Endothelial cell (in vitro differentiated cells): ENCODE data around the gene EIF2S1. TPM values are rescaled to one million over a fixed set of nuclear protein-coding genes. Genes with fewer than 3 reads are reported as not detected.

Experiments
- DNase-seq: peaks from one replicate; pipeline ENCODE4 v3.0.0; 2021; ENCODE audit warnings: low spot score
- H3K27ac Mint-ChIP-seq: one replicate; pipeline ENCODE4 v1.8.0; 2021; ENCODE audit warnings: mixed read lengths, inconsistent platforms; ENCODE audit not compliant: unreplicated experiment
- H3K27me3 Mint-ChIP-seq: one replicate; pipeline ENCODE4 v1.8.0; 2021; ENCODE audit warnings: mild to moderate bottlenecking, moderate library complexity, mixed read lengths, inconsistent platforms; ENCODE audit not compliant: unreplicated experiment
- H3K36me3 Mint-ChIP-seq: one replicate; pipeline ENCODE4 v1.8.0; 2021; ENCODE audit warnings: mild to moderate bottlenecking, low read depth, mixed read lengths, inconsistent platforms; ENCODE audit not compliant: unreplicated experiment
- H3K4me1 Mint-ChIP-seq: one replicate; pipeline ENCODE4 v1.8.0; 2021; ENCODE audit warnings: mild to moderate bottlenecking, mixed read lengths, inconsistent platforms; ENCODE audit not compliant: unreplicated experiment
- H3K4me3 Mint-ChIP-seq: one replicate; pipeline ENCODE4 v1.8.0; 2021; ENCODE audit warnings: mild to moderate bottlenecking, mixed read lengths, inconsistent platforms; ENCODE audit not compliant: unreplicated experiment
- H3K9me3 Mint-ChIP-seq: one replicate; pipeline ENCODE4 v1.8.0; 2021; ENCODE audit warnings: mixed read lengths, inconsistent platforms; ENCODE audit not compliant: unreplicated experiment
- total RNA-seq: library from RNA; stranded (reverse); fragmentation: NEBNext Ultra II Directional; extraction: Animal tissue kit (Norgen Biotek cat#: 25700); gene quantifications from one replicate; pipeline ENCODE4 v1.2.1, GENCODE V29; 2021; ENCODE audit not compliant: unreplicated experiment
- TF ChIP-seq, protein P1 (sequence below): fragments of 200-600 bp; sonication (generic); IDR thresholded peaks from one replicate; pipeline ENCODE4 v1.5.0; 2021; ENCODE audit warnings: antibody characterized with exemption; ENCODE audit not compliant: unreplicated experiment

The EIF2S1 gene
- total RNA-seq, 1 donor from 2014 or later: 74.2 TPM

GRCh38 chr14:67371247-67372148 lies 11.4 kb downstream of the EIF2S1 start:
- TF ChIP-seq, protein P1, sequence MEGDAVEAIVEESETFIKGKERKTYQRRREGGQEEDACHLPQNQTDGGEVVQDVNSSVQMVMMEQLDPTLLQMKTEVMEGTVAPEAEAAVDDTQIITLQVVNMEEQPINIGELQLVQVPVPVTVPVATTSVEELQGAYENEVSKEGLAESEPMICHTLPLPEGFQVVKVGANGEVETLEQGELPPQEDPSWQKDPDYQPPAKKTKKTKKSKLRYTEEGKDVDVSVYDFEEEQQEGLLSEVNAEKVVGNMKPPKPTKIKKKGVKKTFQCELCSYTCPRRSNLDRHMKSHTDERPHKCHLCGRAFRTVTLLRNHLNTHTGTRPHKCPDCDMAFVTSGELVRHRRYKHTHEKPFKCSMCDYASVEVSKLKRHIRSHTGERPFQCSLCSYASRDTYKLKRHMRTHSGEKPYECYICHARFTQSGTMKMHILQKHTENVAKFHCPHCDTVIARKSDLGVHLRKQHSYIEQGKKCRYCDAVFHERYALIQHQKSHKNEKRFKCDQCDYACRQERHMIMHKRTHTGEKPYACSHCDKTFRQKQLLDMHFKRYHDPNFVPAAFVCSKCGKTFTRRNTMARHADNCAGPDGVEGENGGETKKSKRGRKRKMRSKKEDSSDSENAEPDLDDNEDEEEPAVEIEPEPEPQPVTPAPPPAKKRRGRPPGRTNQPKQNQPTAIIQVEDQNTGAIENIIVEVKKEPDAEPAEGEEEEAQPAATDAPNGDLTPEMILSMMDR: no peak
- no peaks in the 10 kb centered on the region for H3K27me3 Mint-ChIP-seq
- no peak for DNase-seq
- no peaks in the 10 kb centered on the region for H3K4me1 Mint-ChIP-seq
- no peak overlapping the region for H3K27ac Mint-ChIP-seq
- H3K36me3 Mint-ChIP-seq: peaks cover 30% of the 10 kb centered on the region
- no peak overlapping the region for H3K4me3 Mint-ChIP-seq
- H3K9me3 Mint-ChIP-seq: no peaks in the 10 kb centered on the region

DNA sequence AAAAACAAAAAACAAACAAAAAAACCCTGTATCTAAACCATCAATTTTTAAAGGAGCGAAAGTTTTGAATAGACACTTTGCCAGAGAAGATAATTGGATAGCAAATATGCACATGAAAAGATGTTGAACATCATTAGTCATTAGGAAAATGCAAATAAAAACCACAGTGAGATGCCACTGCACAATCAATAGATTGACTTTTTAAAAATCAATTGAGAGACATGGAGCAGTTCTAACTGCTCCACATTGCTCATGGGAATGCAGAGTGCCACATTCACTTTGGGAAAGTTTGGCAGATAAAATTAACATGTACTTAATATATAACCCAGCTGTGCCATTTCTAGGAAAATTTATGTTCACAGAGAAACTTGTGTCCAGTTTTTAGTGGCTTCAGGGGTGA lies 12.7 kb downstream of the EIF2S1 start:
- Mint-ChIP-seq H3K4me3 (no peak overlapping the region), H3K27me3 (no peaks in the 10 kb centered on the region), H3K36me3 (peaks cover 32% of the 10 kb centered on the region), H3K27ac (no peak overlapping the region), H3K9me3 (no peaks in the 10 kb centered on the region), H3K4me1 (no peaks in the 10 kb centered on the region)
- DNase-seq: no peak
- TF ChIP-seq, protein P1: no peak

- Mint-ChIP-seq H3K36me3 (peaks cover 28% of the 10 kb centered on the region), H3K9me3 (no peaks in the 10 kb centered on the region), H3K4me3 (no peak overlapping the region), H3K4me1 (no peaks in the 10 kb centered on the region), H3K27ac (no peak overlapping the region), H3K27me3 (no peaks in the 10 kb centered on the region)
- TF ChIP-seq, protein P1: no peak
- no peak for DNase-seq
Measured at GRCh38 chr14:67373347-67373746, 13.2 kb downstream of the EIF2S1 start.

- no peak overlapping the region for H3K4me3 Mint-ChIP-seq
- peaks cover 26% of the 10 kb centered on the region for H3K36me3 Mint-ChIP-seq
Measured at GRCh38 chr14:67377916-67378315, 17.8 kb downstream of the EIF2S1 start.

More at GRCh38 chr14:67377916-67378315, 17.8 kb downstream of the EIF2S1 start:
- Mint-ChIP-seq H3K4me1 (no peaks in the 10 kb centered on the region), H3K27ac (no peak overlapping the region), H3K9me3 (no peaks in the 10 kb centered on the region), H3K27me3 (no peaks in the 10 kb centered on the region)
- TF ChIP-seq, protein P1: no peak
- no peak for DNase-seq
